Thymus (tissue), 11 donors: ENCODE data around the gene BCHE. TPM values are rescaled to one million over a fixed set of nuclear protein-coding genes. Genes with fewer than 3 reads are reported as not detected.

Source experiments
- DNase-seq, 9 donors: peaks; one replicate each; pipeline ENCODE4 v3.0.0-alpha.2; 2013; ENCODE audit warnings: low spot score in 9 of 9, low read depth in 6 of 9, missing footprints in 1 of 9
- H3K27ac ChIP-seq, 2 donors: one replicate each; pipeline ENCODE4 v1.5.1; 2013; ENCODE audit warnings: control low read depth in 1 of 2, low read depth in 1 of 2, low read length in 1 of 2, mild to moderate bottlenecking in 1 of 2, moderate library complexity in 1 of 2
- H3K27me3 ChIP-seq, 2 donors: one replicate each; pipeline ENCODE4 v1.5.1; 2013; ENCODE audit warnings: low read length in 1 of 2; ENCODE audit not compliant: control insufficient read depth in 2 of 2, insufficient read depth in 1 of 2
- H3K36me3 ChIP-seq, 2 donors: one replicate each; pipeline ENCODE4 v1.5.1; 2013; ENCODE audit warnings: low read length in 1 of 2, mild to moderate bottlenecking in 1 of 2, moderate library complexity in 1 of 2; ENCODE audit not compliant: control insufficient read depth in 2 of 2, insufficient read depth in 2 of 2
- H3K4me1 ChIP-seq, 2 donors: one replicate each; pipeline ENCODE4 v1.5.1; 2013; ENCODE audit warnings: low read length in 2 of 2; ENCODE audit not compliant: control insufficient read depth in 2 of 2, insufficient read depth in 2 of 2
- H3K4me3 ChIP-seq, 2 donors: one replicate each; pipeline ENCODE4 v1.5.1; 2013; ENCODE audit warnings: low read length in 2 of 2, control low read depth in 1 of 2, mild to moderate bottlenecking in 1 of 2
- H3K9me3 ChIP-seq, 2 donors: one replicate each; pipeline ENCODE4 v1.5.1; 2013; ENCODE audit warnings: low read length in 1 of 2, mild to moderate bottlenecking in 1 of 2; ENCODE audit not compliant: control insufficient read depth in 2 of 2, insufficient read depth in 1 of 2
- WGBS: extraction: QIAGEN DNeasy Blood & Tissue Kit; methylation state at CpG from one replicate; pipeline ENCODE4 v1.1.7; 2013; 5-methylcytosine and 5-hydroxymethylcytosine counted together
- polyA plus RNA-seq: library from polyadenylated mRNA; stranded (reverse); fragments of 200-250 nt; gene quantifications from one replicate; pipeline ENCODE4 v1.2.3, GENCODE V29; 2013
- total RNA-seq: library from RNA; stranded (reverse); fragments of 120-200 nt; gene quantifications from one replicate; pipeline ENCODE4 v1.2.4, GENCODE V29; 2013
- donor health status: healthy.

BCHE gene
- total and polyA plus RNA-seq, 2 donors: 2.1 to 12.4 TPM

DNA sequence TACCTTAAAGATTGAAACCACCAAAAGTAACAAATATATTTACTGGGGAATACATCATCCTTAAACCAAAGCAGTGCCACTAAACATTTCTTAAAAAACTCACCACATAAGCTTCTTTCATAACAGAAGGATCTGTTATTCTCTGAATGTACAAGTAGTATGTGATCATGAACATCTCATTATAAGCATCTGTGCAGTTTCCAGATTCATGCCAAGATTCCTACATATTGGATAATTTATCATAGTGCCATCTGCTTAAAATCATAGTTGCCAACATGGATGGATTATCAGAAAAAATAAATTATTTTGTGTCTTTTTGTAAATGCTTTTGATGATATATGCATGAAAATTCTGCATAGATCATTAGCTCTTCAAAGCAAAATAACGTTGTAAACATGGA is 21.8 kb upstream of the BCHE start:
- Histone ChIP-seq H3K36me3 (no peaks in the 10 kb centered on the region), H3K4me1 (no peaks in the 10 kb centered on the region), H3K27ac (no peak overlapping the region), H3K27me3 (no peaks in the 10 kb centered on the region), H3K4me3 (no peak overlapping the region), H3K9me3 (no peaks in the 10 kb centered on the region)
- WGBS: 79% methylated on average over 1 of the region's 1 CpG
- no peak for DNase-seq

DNA sequence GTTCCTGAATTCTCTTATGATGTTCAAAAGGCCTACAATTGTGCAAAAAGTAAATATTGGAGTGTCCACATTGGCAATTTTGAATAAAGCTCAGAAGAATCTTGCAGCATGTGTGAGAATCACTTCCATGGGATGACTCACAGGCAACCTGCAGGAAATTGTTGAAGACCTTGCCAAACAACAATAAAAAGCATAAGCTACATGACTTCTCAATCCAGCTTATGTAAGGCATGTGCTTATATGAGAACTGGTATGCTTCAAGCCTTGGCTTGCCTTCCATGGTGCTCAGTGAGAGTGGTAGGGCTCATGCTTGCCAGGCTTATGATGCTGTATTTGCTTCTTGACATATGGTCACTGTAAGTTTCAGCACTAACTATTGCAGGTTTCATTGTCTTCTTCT is 18.4 kb upstream of the BCHE start:
- no peaks in the 10 kb centered on the region for H3K36me3 ChIP-seq
- DNase-seq: no peak
- H3K27me3 ChIP-seq: no peaks in the 10 kb centered on the region
- no peaks in the 10 kb centered on the region for H3K4me1 ChIP-seq
- no peaks in the 10 kb centered on the region for H3K9me3 ChIP-seq
- no peak overlapping the region for H3K4me3 ChIP-seq
- H3K27ac ChIP-seq: no peak overlapping the region

DNA sequence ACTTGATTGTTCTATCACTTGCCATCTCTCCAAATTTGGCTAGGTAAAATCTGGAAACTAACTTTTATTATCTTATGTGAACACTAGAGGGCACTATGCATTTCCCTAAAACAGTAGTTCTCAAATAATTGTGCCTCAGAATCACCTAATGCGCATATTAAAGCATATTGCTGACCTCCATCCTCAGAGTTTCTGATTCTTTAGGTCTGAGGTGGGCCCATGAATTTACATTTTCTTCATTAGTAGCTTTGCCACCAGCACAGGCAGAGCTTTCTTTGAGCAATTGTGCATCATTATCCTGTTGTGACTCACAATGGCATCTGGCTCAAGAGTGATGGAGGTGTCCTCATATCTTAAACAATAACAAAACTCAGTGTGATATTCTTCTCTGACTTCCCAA is 17.5 kb upstream of the BCHE start:
- H3K36me3 ChIP-seq: no peaks in the 10 kb centered on the region
- H3K27me3 ChIP-seq: no peaks in the 10 kb centered on the region
- no peak overlapping the region for H3K27ac ChIP-seq
- DNase-seq: peak in 1 of 9 donors; percentile 4
- no peaks in the 10 kb centered on the region for H3K4me1 ChIP-seq
- WGBS: 83% methylated on average over 1 of the region's 1 CpG
- no peak overlapping the region for H3K4me3 ChIP-seq
- H3K9me3 ChIP-seq: no peaks in the 10 kb centered on the region

- no peak for DNase-seq
- H3K9me3 ChIP-seq: no peaks in the 10 kb centered on the region
- H3K4me3 ChIP-seq: no peak overlapping the region
- H3K36me3 ChIP-seq: no peaks in the 10 kb centered on the region
- no peaks in the 10 kb centered on the region for H3K4me1 ChIP-seq
- no peaks in the 10 kb centered on the region for H3K27me3 ChIP-seq
- no peak overlapping the region for H3K27ac ChIP-seq
Observed at GRCh38 chr3:165852711-165853110, 15.5 kb upstream of the BCHE start.

GRCh38 chr3:165852191-165852590 is 15.0 kb upstream of the BCHE start:
- Histone ChIP-seq H3K27ac (no peak overlapping the region), H3K36me3 (no peaks in the 10 kb centered on the region), H3K27me3 (no peaks in the 10 kb centered on the region), H3K4me1 (no peaks in the 10 kb centered on the region), H3K9me3 (no peaks in the 10 kb centered on the region), H3K4me3 (no peak overlapping the region)
- WGBS: 93% methylated on average over 2 of the region's 2 CpGs
- DNase-seq: no peak

DNA sequence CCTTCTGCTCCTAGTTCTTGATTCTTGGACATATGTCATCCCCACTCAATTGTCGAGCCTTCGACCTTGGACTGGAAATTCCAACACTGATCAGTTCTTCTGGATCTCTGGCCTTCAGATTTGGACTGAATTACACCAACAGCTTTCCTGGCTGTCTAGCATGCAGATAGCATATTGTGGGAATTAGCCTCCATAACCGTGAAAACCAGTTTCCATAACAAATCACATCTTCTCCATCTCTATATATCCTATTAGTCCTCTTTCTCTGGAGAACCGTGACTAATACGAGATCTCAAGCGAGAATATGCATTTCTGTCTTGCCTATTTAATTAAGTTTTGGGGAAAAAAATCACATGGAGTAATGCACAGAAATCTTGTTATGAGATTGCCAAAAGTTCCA is 8.8 kb upstream of the BCHE start:
- no peaks in the 10 kb centered on the region for H3K36me3 ChIP-seq

DNA sequence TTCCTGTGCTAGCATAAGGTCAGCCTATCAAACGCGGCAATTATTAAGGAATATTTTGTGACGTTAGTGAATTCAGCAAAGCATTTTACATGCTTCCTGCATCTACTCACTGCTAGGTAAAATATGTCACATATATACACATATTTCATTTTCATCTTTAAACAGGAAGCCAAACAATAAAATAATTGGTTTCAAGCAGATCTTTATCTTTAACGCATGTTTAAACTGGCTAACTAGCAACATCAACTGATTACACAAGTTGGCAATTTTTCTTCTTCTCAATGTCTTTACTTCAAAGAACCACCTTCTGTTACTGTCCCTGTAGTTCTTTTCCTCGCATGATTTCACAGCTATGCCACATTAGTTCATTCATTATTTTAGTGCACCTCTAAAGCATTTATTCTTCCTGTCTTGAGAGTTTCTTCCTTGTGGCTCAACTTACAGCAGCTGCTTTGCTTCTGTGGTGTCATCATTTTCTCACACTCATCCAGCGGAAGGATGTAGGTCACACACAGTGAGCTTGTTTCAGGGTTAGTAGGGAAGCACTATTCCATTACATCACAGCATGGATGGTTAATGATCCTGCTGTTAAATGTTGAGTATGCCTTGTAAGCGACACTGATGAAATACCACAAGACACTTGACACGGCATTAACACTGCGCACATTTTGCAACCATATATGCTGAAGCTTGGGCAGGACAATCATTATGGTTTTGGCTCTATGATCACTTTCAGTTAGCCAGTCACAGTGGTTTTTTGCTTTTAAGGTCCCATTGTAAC is 2.3 kb upstream of the BCHE start:
- Histone ChIP-seq H3K9me3 (no peaks in the 10 kb centered on the region), H3K4me1 (no peaks in the 10 kb centered on the region), H3K36me3 (no peaks in the 10 kb centered on the region), H3K27me3 (no peaks in the 10 kb centered on the region), H3K4me3 (no peak overlapping the region), H3K27ac (no peak overlapping the region)
- WGBS: 73% methylated on average over 9 of the region's 9 CpGs
- DNase-seq: peak in 2 of 9 donors; percentile 3 to 5

More for the DNA sequence above, 8.8 kb upstream of the BCHE start:
- Histone ChIP-seq H3K9me3 (no peaks in the 10 kb centered on the region), H3K4me3 (no peak overlapping the region), H3K27me3 (no peaks in the 10 kb centered on the region), H3K27ac (no peak overlapping the region), H3K4me1 (no peaks in the 10 kb centered on the region)
- DNase-seq: no peak
- 96% methylated on average over 6 of the region's 6 CpGs for WGBS

DNA sequence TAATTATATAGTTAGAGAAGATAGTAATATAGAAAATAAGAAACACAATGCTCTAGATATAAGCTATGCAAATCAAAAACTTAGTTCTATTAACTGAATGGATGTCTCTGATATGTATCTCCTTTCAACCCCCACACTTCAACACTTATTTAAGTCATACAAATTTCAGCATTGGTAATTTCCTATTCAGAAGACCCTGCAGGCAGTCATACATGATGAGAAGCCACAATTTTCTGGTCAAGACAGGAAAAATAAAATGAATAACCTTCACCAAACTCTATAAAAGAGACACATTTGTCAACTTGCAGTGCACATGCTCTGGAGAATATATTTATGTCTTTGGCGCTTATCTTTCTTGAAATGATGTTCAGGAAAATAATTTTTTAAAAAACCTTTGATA is 578 bp upstream of the BCHE start:
- Histone ChIP-seq H3K9me3 (no peaks in the 10 kb centered on the region), H3K4me1 (no peaks in the 10 kb centered on the region), H3K27ac (no peak overlapping the region), H3K4me3 (no peak overlapping the region), H3K27me3 (no peaks in the 10 kb centered on the region), H3K36me3 (no peaks in the 10 kb centered on the region)
- DNase-seq: no peak
- WGBS: 98% methylated on average over 1 of the region's 1 CpG

DNA sequence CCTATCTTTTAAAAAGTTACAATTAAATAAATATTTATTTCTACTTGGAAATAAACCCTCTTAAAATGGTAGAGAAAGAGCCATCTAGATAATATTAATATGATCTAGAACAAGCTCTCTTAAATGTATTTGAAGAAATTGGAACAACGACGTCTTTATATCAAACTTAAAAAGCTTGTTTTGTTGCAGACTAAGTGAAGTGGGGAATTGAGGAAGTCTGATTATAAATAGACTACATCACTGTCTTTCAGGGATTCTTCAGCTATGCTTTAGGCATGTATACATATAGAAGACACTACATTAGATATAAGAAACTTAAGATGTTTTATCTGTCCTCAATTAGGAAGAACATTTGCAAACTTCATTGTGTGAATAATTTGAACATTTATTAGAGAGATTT is 1.8 kb downstream of the BCHE start:
- 76% methylated on average over 2 of the region's 2 CpGs for WGBS
- H3K4me1 ChIP-seq: no peaks in the 10 kb centered on the region
- no peak overlapping the region for H3K27ac ChIP-seq
- H3K27me3 ChIP-seq: no peaks in the 10 kb centered on the region
- DNase-seq: no peak
- H3K4me3 ChIP-seq: no peak overlapping the region
- H3K9me3 ChIP-seq: no peaks in the 10 kb centered on the region
- H3K36me3 ChIP-seq: no peaks in the 10 kb centered on the region
